GM13976 (cell line): ENCODE data around the gene STARD4.

Source experiments
- DNase-seq: peaks from one replicate; pipeline ENCODE4 v3.0.0; 2012; ENCODE audit warnings: low spot score
- in situ Hi-C: fragments of 300-500 bp; cut with MboI; formaldehyde crosslinking; loops from one replicate; pipeline ENCODE4 v1.12.0; 2022; ENCODE audit warnings: low sequenced_read_pairs, mixed read lengths, inconsistent platforms; ENCODE audit not compliant: unreplicated experiment
- TF ChIP-seq, protein P1 (sequence below): IDR thresholded peaks from 2 replicates; pipeline ENCODE4 v1.5.1; 2012; ENCODE audit warnings: borderline replicate concordance, mild to moderate bottlenecking; ENCODE audit not compliant: insufficient read depth; ENCODE audit errors: extremely low read depth, missing control alignments, control extremely low read depth

The STARD4 gene

GRCh38 chr5:111502956-111503355, 9.4 kb downstream of the STARD4 start:
- TF ChIP-seq, protein P1, sequence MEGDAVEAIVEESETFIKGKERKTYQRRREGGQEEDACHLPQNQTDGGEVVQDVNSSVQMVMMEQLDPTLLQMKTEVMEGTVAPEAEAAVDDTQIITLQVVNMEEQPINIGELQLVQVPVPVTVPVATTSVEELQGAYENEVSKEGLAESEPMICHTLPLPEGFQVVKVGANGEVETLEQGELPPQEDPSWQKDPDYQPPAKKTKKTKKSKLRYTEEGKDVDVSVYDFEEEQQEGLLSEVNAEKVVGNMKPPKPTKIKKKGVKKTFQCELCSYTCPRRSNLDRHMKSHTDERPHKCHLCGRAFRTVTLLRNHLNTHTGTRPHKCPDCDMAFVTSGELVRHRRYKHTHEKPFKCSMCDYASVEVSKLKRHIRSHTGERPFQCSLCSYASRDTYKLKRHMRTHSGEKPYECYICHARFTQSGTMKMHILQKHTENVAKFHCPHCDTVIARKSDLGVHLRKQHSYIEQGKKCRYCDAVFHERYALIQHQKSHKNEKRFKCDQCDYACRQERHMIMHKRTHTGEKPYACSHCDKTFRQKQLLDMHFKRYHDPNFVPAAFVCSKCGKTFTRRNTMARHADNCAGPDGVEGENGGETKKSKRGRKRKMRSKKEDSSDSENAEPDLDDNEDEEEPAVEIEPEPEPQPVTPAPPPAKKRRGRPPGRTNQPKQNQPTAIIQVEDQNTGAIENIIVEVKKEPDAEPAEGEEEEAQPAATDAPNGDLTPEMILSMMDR: no peak
- no peak for DNase-seq
- in situ Hi-C loops: no loop called here

DNA sequence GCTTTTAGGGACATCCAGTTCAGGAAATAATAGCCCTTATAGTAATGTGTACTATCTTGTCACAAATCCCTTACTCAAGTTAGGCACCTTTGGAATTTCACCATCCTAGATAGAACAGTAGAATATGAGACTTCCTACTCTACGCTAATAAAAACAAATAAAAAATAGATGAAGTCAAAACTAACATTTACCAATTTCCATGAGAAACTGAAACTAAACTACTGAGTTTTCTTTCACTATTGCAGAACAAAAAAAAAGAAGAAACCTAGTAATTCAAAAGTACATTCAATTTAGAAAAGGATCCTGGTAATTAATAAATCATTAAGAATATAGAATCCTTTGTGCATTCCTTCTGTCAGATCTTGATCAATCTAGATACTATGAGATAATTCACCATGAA, 14.0 kb downstream of the STARD4 start:
- TF ChIP-seq, protein P1: no peak
- no peak for DNase-seq
- in situ Hi-C loops: loop anchor here (25.0 kb wide), 1 partner anchor 736 kb away; no protein-coding TSS in a partner anchor

DNA sequence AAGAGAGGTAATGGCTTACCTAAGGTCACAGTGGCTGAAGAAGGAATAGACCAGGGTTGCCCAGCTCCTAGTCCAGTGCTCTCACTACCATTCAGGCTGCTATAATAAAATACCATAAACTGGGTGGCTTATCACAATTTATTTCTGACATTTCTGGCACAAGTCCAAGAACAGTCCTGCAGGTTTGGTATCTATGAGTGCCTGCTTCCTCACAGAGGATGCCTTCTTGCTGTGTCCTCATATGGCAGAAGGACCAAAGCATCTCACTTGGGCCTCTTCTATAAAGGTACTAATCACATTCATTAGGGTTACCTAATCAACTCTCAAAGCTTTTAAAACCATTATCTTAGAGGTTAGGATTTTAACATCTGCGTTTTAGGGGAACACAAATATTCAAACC, 17.2 kb downstream of the STARD4 start:
- DNase-seq: no peak
- in situ Hi-C loops: loop anchor here (25.0 kb wide), 1 partner anchor 733 kb away; no protein-coding TSS in a partner anchor
- TF ChIP-seq, protein P1: no peak

- no peak for DNase-seq
- in situ Hi-C loops: loop anchor here (25.0 kb wide), 1 partner anchor 732 kb away; no protein-coding TSS in a partner anchor
- TF ChIP-seq, protein P1: no peak
Measured at GRCh38 chr5:111494355-111494999, 17.9 kb downstream of the STARD4 start.

- TF ChIP-seq, protein P1: no peak
- in situ Hi-C loops: loop anchor here (25.0 kb wide), 1 partner anchor 731 kb away; no protein-coding TSS in a partner anchor
- no peak for DNase-seq
Measured at GRCh38 chr5:111493031-111493430, 19.3 kb downstream of the STARD4 start.

- in situ Hi-C loops: loop anchor here (25.0 kb wide), 1 partner anchor 726 kb away; no protein-coding TSS in a partner anchor
- TF ChIP-seq, protein P1: no peak
- no peak for DNase-seq
Measured at GRCh38 chr5:111488353-111488752, 24.0 kb downstream of the STARD4 start.
